Panc1 (cell line): ENCODE data around the gene GMCL2. TPM values are rescaled to one million over a fixed set of nuclear protein-coding genes. Genes with fewer than 3 reads are reported as not detected.

Source experiments
- ATAC-seq: fragments of 200-7000 bp; cut with Tn5 transposase; 2 replicates; pipeline ENCODE4 v1.9.1; 2020; ENCODE audit warnings: mild to moderate bottlenecking, moderate library complexity
- BruUV-seq: library from RNA; stranded (reverse); fragments of 400-500 nt; replicated peaks from 2 replicates; lab custom pipeline; 2021; lab: Mats Ljungman, UMichigan
- CTCF ChIA-PET: fragments of 300-600 bp; sonication (Branson Sonifier 250); formaldehyde crosslinking; loops from one replicate; lab custom pipeline; 2022; ENCODE audit warnings: antibody characterized with exemption; lab: Charles Lee
- POLR2A ChIA-PET: fragments of 300-600 bp; sonication (Branson Sonifier 250); formaldehyde crosslinking; loops from one replicate; lab custom pipeline; 2022; ENCODE audit warnings: antibody characterized with exemption; lab: Charles Lee
- DNase-seq: peaks from one replicate; pipeline ENCODE4 v3.0.0-alpha.2; 2010; ENCODE audit warnings: low read depth, low spot score
- H3K27ac ChIP-seq: 2 replicates; pipeline ENCODE4 v1.5.1; 2011; ENCODE audit warnings: mild to moderate bottlenecking, low read length, inconsistent platforms
- H3K27me3 ChIP-seq: fragments of 200-500 bp; sonication (Bioruptor generic); 2 replicates; pipeline ENCODE4 v1.6.0; 2014; ENCODE audit warnings: low read length, inconsistent platforms; ENCODE audit not compliant: control insufficient read depth, insufficient read depth
- H3K36me3 ChIP-seq: fragments of 200-500 bp; sonication (Bioruptor generic); 2 replicates; pipeline ENCODE4 v1.5.1; 2014; ENCODE audit warnings: inconsistent platforms, mild to moderate bottlenecking, low read length, moderate library complexity; ENCODE audit not compliant: control insufficient read depth, insufficient read depth
- H3K4me1 ChIP-seq: 2 replicates; pipeline ENCODE4 v1.5.1; 2011; ENCODE audit warnings: inconsistent platforms, mild to moderate bottlenecking, low read length, moderate library complexity; ENCODE audit not compliant: control insufficient read depth, insufficient read depth
- H3K4me3 ChIP-seq, 2 experiments: 2 replicates each; pipeline ENCODE4 v1.5.1; 2011 to 2012; ENCODE audit warnings: low read depth in 2 of 2, low read length in 2 of 2, mild to moderate bottlenecking in 2 of 2, inconsistent platforms in 1 of 2, moderate library complexity in 1 of 2
- H3K9me3 ChIP-seq: fragments of 200-500 bp; sonication (Bioruptor generic); 2 replicates; pipeline ENCODE4 v1.5.1; 2014; ENCODE audit warnings: low read depth, mild to moderate bottlenecking, inconsistent platforms, low read length, moderate library complexity; ENCODE audit not compliant: control insufficient read depth, insufficient read depth
- CTCF ChIP-seq: fragments of 450-650 bp; IDR thresholded peaks from 2 replicates; pipeline ENCODE4 v1.5.1; 2017; ENCODE audit warnings: mild to moderate bottlenecking
- POLR2AphosphoS5 ChIP-seq: IDR thresholded peaks from 2 replicates; pipeline ENCODE4 v1.6.1; 2012; ENCODE audit warnings: mild to moderate bottlenecking, low read depth, low read length, moderate library complexity
- REST ChIP-seq, 2 experiments: IDR thresholded peaks; 2 replicates each; pipeline ENCODE4 v1.6.1; 2011 to 2012; ENCODE audit warnings: low read depth in 2 of 2, control low read depth in 1 of 2, low read length in 1 of 2, mild to moderate bottlenecking in 1 of 2, moderate library complexity in 1 of 2; ENCODE audit not compliant: insufficient read depth in 1 of 2
- SIN3A ChIP-seq: IDR thresholded peaks from 2 replicates; pipeline ENCODE4 v1.6.1; 2012; ENCODE audit warnings: low read depth, mild to moderate bottlenecking, low read length, moderate library complexity, borderline replicate concordance; ENCODE audit not compliant: insufficient read depth
- TCF7L2 ChIP-seq: IDR thresholded peaks from 2 replicates; pipeline ENCODE4 v1.6.1; 2011; ENCODE audit warnings: mild to moderate bottlenecking, low read depth, low read length, inconsistent platforms
- in situ Hi-C: cut with HindIII; loops from 2 replicates; pipeline ENCODE4 v1.10.0; 2016; ENCODE audit warnings: low sequenced_read_pairs, low pct_unique_long_range_greater_than_20kb
- intact Hi-C: fragments of 100-400 bp; cut with micrococcal nuclease; formaldehyde crosslinking; loops from one replicate; pipeline ENCODE4 v1.10.0; 2022; ENCODE audit not compliant: unreplicated experiment
- total RNA-seq: library from RNA; stranded (reverse); gene quantifications from one replicate; pipeline ENCODE4 v1.2.1, GENCODE V29; 2021; ENCODE audit not compliant: unreplicated experiment

Gene GMCL2
- total RNA-seq, 1 experiment from 2014 or later = not detected

- CTCF ChIA-PET = no interaction called here
- POLR2A ChIA-PET = interaction anchor here (0.6 kb wide), 1 partner anchor 15 kb away, joined by 3 read pairs; no protein-coding TSS in a partner anchor
- intact Hi-C loops = no loop called here
Measured at GRCh38 chr5:178216088-178216534, 28.9 kb upstream of the GMCL2 start.

GRCh38 chr5:178215280-178216002, 28.3 kb upstream of the GMCL2 start:
- POLR2A ChIA-PET = interaction anchor here (0.6 kb wide), 1 partner anchor 16 kb away, joined by 3 read pairs; no protein-coding TSS in a partner anchor
- TF ChIP-seq POLR2AphosphoS5 = no peak
- TF ChIP-seq SIN3A = no peak
- TF ChIP-seq TCF7L2 = no peak
- no peak for TF ChIP-seq CTCF
- TF ChIP-seq REST (IDR thresholded peaks at IDR 0.05; ENCODE audit: insufficient read depth in 1 of 2, low read depth in 2 of 2, low read length in 1 of 2) = no peak
- ATAC-seq = no peak

More at GRCh38 chr5:178216088-178216534, 28.9 kb upstream of the GMCL2 start:
- H3K27me3 ChIP-seq = no peaks in the 10 kb centered on the region
- TF ChIP-seq SIN3A (no peak), POLR2AphosphoS5 (no peak), CTCF (no peak), REST (IDR thresholded peaks at IDR 0.05; ENCODE audit: insufficient read depth in 1 of 2, low read depth in 2 of 2, low read length in 1 of 2) (no peak), TCF7L2 (no peak)
- no peak for ATAC-seq
- no peak overlapping the region for H3K4me3 ChIP-seq
- H3K27ac ChIP-seq = no peak overlapping the region
- no peak for DNase-seq
- BruUV-seq = TSS peak; percentile 16
- in situ Hi-C loops = no loop called here
- peaks cover 3% of the 10 kb centered on the region for H3K36me3 ChIP-seq
- H3K9me3 ChIP-seq = no peaks in the 10 kb centered on the region
- peaks cover 9% of the 10 kb centered on the region for H3K4me1 ChIP-seq

More at GRCh38 chr5:178215280-178216002, 28.3 kb upstream of the GMCL2 start:
- Histone ChIP-seq H3K27ac (no peak overlapping the region), H3K36me3 (peaks cover 3% of the 10 kb centered on the region), H3K9me3 (no peaks in the 10 kb centered on the region), H3K27me3 (no peaks in the 10 kb centered on the region), H3K4me3 (no peak overlapping the region), H3K4me1 (peaks cover 9% of the 10 kb centered on the region)
- in situ Hi-C loops = no loop called here
- BruUV-seq = no TSS peak
- intact Hi-C loops = no loop called here
- DNase-seq = no peak
- CTCF ChIA-PET = no interaction called here
